H1 (cell line): Measurements from ENCODE around the gene MLPH. TPM values are rescaled to one million over a fixed set of nuclear protein-coding genes. Genes with fewer than 3 reads are reported as not detected.

Experiments used
- CTCF ChIA-PET: fragments of 300-600 bp; sonication (Branson Sonifier 250); formaldehyde crosslinking; loops from one replicate; lab custom pipeline; 2021; ENCODE audit not compliant: partially characterized antibody; lab: Charles Lee
- POLR2A ChIA-PET: fragments of 300-600 bp; sonication (Branson Sonifier 250); formaldehyde crosslinking; loops from one replicate; lab custom pipeline; 2021; ENCODE audit warnings: inconsistent platforms; ENCODE audit not compliant: partially characterized antibody; lab: Charles Lee
- DNase-seq, 2 experiments: peaks; one replicate each; pipeline versions ENCODE4 v3.0.0 to v3.0.0-alpha.2; 2010 to 2022; ENCODE audit warnings: low spot score in 2 of 2, low read depth in 1 of 2, mixed read lengths in 1 of 2
- FAIRE-seq: peaks from 2 replicates; lab custom pipeline; 2011; peaks lifted over from hg19 to GRCh38; lab: Jason Lieb, UNC
- H2AFZ ChIP-seq: 2 replicates; pipeline ENCODE4 v1.8.1; 2012; ENCODE audit warnings: low read length, inconsistent platforms
- H2AK5ac ChIP-seq: 2 replicates; pipeline ENCODE4 v1.6.1; 2013; ENCODE audit warnings: low read depth, low read length
- H2BK120ac ChIP-seq: replicated peaks from 2 replicates; pipeline ENCODE3; 2013; ENCODE audit warnings: low read depth, low read length, inconsistent platforms
- H2BK12ac ChIP-seq: 2 replicates; pipeline ENCODE4 v1.6.1; 2013; ENCODE audit warnings: low read depth, low read length
- H2BK15ac ChIP-seq: 2 replicates; pipeline ENCODE4 v1.6.1; 2013; ENCODE audit warnings: low read length
- H2BK20ac ChIP-seq: 2 replicates; pipeline ENCODE4 v1.6.1; 2013; ENCODE audit warnings: low read length
- H2BK5ac ChIP-seq: 2 replicates; pipeline ENCODE4 v1.6.1; 2013; ENCODE audit warnings: low read depth, low read length
- H3K14ac ChIP-seq: 2 replicates; pipeline ENCODE4 v1.6.1; 2013; ENCODE audit warnings: inconsistent platforms; ENCODE audit not compliant: insufficient read length
- H3K18ac ChIP-seq: 2 replicates; pipeline ENCODE4 v1.6.1; 2013; ENCODE audit warnings: low read length; ENCODE audit errors: extremely low read depth
- H3K23ac ChIP-seq: 2 replicates; pipeline ENCODE4 v1.6.1; 2013; ENCODE audit warnings: inconsistent platforms; ENCODE audit not compliant: insufficient read length
- H3K23me2 ChIP-seq: 2 replicates; pipeline ENCODE4 v1.6.1; 2013; ENCODE audit warnings: low read depth, low read length
- H3K27ac ChIP-seq: 2 replicates; pipeline ENCODE4 v1.6.1; 2011; ENCODE audit warnings: low read depth, low read length, inconsistent platforms
- H3K27me3 ChIP-seq, 4 experiments: replicated peaks in 1 of 4; 1 replicate in 1 of 4; 2 replicates in 3 of 4; pipeline versions ENCODE4 v1.6.1 to v1.8.1; 2011 to 2013; ENCODE audit warnings: low read length in 3 of 4, mild to moderate bottlenecking in 3 of 4, inconsistent platforms in 2 of 4, mixed read lengths in 2 of 4, moderate library complexity in 1 of 4; ENCODE audit not compliant: control insufficient read depth in 3 of 4, insufficient read depth in 3 of 4; ENCODE audit errors: extremely low read depth in 1 of 4
- H3K36me3 ChIP-seq, 4 experiments: 2 replicates each; pipeline versions ENCODE4 v1.6.1 to v1.8.1; 2011 to 2013; ENCODE audit warnings: mild to moderate bottlenecking in 4 of 4, low read length in 3 of 4, moderate library complexity in 2 of 4, control low read depth in 1 of 4, inconsistent platforms in 1 of 4; ENCODE audit not compliant: insufficient read depth in 4 of 4, control insufficient read depth in 2 of 4
- H3K4ac ChIP-seq: replicated peaks from 2 replicates; pipeline ENCODE3; 2013; ENCODE audit warnings: low read length, low read depth, mixed read lengths, inconsistent platforms; ENCODE audit not compliant: insufficient read length
- H3K4me1 ChIP-seq, 4 experiments: replicated peaks in 1 of 4; 1 replicate in 1 of 4; 2 replicates in 3 of 4; pipeline versions ENCODE4 v1.6.1 to v1.8.1; 2011 to 2013; ENCODE audit warnings: low read length in 3 of 4, inconsistent platforms in 2 of 4, mixed read lengths in 1 of 4; ENCODE audit not compliant: insufficient read depth in 4 of 4, control insufficient read depth in 3 of 4
- H3K4me2 ChIP-seq, 2 experiments: 2 replicates each; pipeline versions ENCODE4 v1.6.1 to v1.8.1; 2011 to 2013; ENCODE audit warnings: low read depth in 2 of 2, low read length in 2 of 2, control low read depth in 1 of 2, inconsistent platforms in 1 of 2, mild to moderate bottlenecking in 1 of 2; ENCODE audit not compliant: insufficient read depth in 1 of 2
- H3K4me3 ChIP-seq, 4 experiments: fragments of 200-600, 300-600 bp in 1 of 4; sonication (generic), shearing (Covaris generic), sonication (Bioruptor Twin) in 1 of 4; 2 replicates each; pipeline versions ENCODE4 v1.5.1 to v1.8.1; 2011 to 2016; ENCODE audit warnings: low read length in 4 of 4, low read depth in 3 of 4, control low read depth in 2 of 4, inconsistent platforms in 2 of 4, mild to moderate bottlenecking in 2 of 4, mixed read lengths in 1 of 4, moderate library complexity in 1 of 4; ENCODE audit not compliant: insufficient read depth in 2 of 4; ENCODE audit errors: extremely low read depth in 1 of 4
- H3K56ac ChIP-seq: replicated peaks from 2 replicates; pipeline ENCODE3; 2013; ENCODE audit warnings: low read depth, mild to moderate bottlenecking, mixed read lengths, low read length, inconsistent platforms; ENCODE audit not compliant: insufficient read length
- H3K79me1 ChIP-seq: 2 replicates; pipeline ENCODE4 v1.6.1; 2013; ENCODE audit warnings: low read depth, low read length, control low read depth
- H3K79me2 ChIP-seq, 2 experiments: 2 replicates each; pipeline versions ENCODE4 v1.6.1 to v1.8.1; 2012 to 2013; ENCODE audit warnings: low read length in 2 of 2, mild to moderate bottlenecking in 2 of 2, inconsistent platforms in 1 of 2; ENCODE audit not compliant: insufficient read depth in 2 of 2, control insufficient read depth in 1 of 2
- H3K9ac ChIP-seq, 4 experiments: replicated peaks in 1 of 4; 1 replicate in 1 of 4; 2 replicates in 3 of 4; pipeline versions ENCODE4 v1.6.1 to v1.8.1; 2011 to 2013; ENCODE audit warnings: low read depth in 3 of 4, low read length in 3 of 4, control low read depth in 2 of 4, mild to moderate bottlenecking in 2 of 4, moderate library complexity in 2 of 4, inconsistent platforms in 1 of 4; ENCODE audit errors: extremely low read depth in 1 of 4
- H3K9me3 ChIP-seq, 2 experiments: 2 replicates each; pipeline versions ENCODE4 v1.6.1 to v1.8.1; 2012 to 2013; ENCODE audit warnings: mild to moderate bottlenecking in 2 of 2, moderate library complexity in 2 of 2, control low read depth in 1 of 2, inconsistent platforms in 1 of 2, low read depth in 1 of 2, low read length in 1 of 2, mixed read lengths in 1 of 2; ENCODE audit not compliant: insufficient read depth in 2 of 2
- H4K20me1 ChIP-seq, 2 experiments: replicated peaks in 1 of 2; 2 replicates each; pipeline versions ENCODE3 to v1.8.1; 2011 to 2013; ENCODE audit warnings: inconsistent platforms in 2 of 2, low read length in 2 of 2, mild to moderate bottlenecking in 1 of 2; ENCODE audit not compliant: insufficient read depth in 2 of 2, control insufficient read depth in 1 of 2
- H4K5ac ChIP-seq: 2 replicates; pipeline ENCODE4 v1.6.1; 2013; ENCODE audit warnings: low read length, low read depth, mixed read lengths, inconsistent platforms; ENCODE audit not compliant: insufficient read length
- H4K8ac ChIP-seq: 2 replicates; pipeline ENCODE4 v1.8.0; 2013; ENCODE audit warnings: mild to moderate bottlenecking, moderate library complexity, low read length, inconsistent platforms; ENCODE audit not compliant: insufficient read depth; ENCODE audit errors: extremely low read depth
- H4K91ac ChIP-seq: replicated peaks from 2 replicates; pipeline ENCODE3; 2013; ENCODE audit warnings: low read length, mixed read lengths, inconsistent platforms; ENCODE audit not compliant: insufficient read length
- BACH1 ChIP-seq: IDR thresholded peaks from 2 replicates; pipeline ENCODE4 v1.6.1; 2012; ENCODE audit warnings: low read length, improper control_type of control experiment
- KDM1A ChIP-seq: fragments of 200-600, 300-600 bp; sonication (generic); IDR thresholded peaks from 2 replicates; pipeline ENCODE4 v1.7.1; 2016; ENCODE audit warnings: mild to moderate bottlenecking, low read length, borderline replicate concordance
- WGBS, 2 experiments: shearing (Covaris generic) in 1 of 2; methylation state at CpG; one replicate each; pipeline versions ENCODE4 v1.1.6 to v1.1.7; 2013 to 2015; ENCODE audit warnings: low lambda C conversion rate in 2 of 2, mixed read lengths in 2 of 2, inconsistent platforms in 1 of 2, low coverage in 1 of 2, missing lambda C conversion rate in 1 of 2; ENCODE audit not compliant: insufficient replicate concordance in 2 of 2, insufficient coverage in 1 of 2, insufficient read length in 1 of 2; ENCODE audit errors: extremely low coverage in 1 of 2, missing lambda C conversion rate in 1 of 2; 5-methylcytosine and 5-hydroxymethylcytosine counted together
- polyA plus RNA-seq, 7 experiments: library from polyadenylated mRNA; depleted of rRNA in 3 of 7; stranded (reverse) in 5 of 7; unstranded in 2 of 7; fragments of >200 nt in 5 of 7; fragments of 200-250 nt in 2 of 7; gene quantifications; 1 replicate in 5 of 7; 2 replicates in 1 of 7; 4 replicates in 1 of 7; pipeline versions ENCODE4 v1.2.1 to v1.2.3, GENCODE V29; 2011 to 2013; ENCODE audit warnings: missing spikeins in 2 of 7, mixed read lengths in 2 of 7
- total RNA-seq: library from RNA; stranded (reverse); fragmentation: NEBNext Ultra II Directional; extraction: Animal tissue kit (Norgen Biotek cat#: 25700); gene quantifications from 2 replicates; pipeline ENCODE4 v1.2.1, GENCODE V29; 2021

MLPH gene
- total and polyA plus RNA-seq, 2 of the 8 experiments (the other 6 are each of a cell fraction or from before 2014, with no cell fraction given), result 12.7 to 17.0 TPM

DNA sequence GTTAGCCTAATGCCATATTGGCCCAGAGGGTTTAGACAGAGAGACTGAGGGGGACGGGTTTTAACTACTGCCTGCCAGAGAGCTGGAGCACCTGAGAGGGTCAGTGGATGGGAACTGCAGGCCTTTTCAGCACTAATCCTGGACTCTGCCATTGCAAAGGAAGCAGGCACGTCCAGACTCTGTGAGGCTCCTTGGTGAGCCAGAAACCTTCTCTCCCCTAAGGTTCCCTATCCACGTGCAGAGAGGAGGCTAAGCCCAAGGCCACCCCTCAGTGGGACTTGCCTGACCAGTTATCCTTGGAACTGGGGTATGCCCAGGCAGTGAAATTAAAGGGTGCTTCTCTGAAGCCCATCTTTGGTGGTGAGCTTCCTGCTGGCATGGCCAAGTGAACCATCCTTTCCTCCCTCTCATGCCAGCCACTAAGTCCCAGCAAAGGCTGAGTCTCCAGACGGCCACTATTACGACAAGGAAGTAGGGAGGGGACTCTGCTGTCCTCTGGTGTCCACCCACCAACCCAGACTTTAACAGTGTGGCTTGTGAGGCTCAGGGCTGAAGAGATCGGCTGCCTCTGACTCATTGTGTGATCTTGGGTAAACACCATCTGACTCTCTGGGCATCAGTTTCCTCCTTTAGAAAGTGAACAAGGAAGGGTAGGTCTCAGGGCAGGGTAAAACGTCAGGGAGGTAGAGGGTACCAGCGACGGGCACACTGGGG lies 3.9 kb upstream of the MLPH start:
- Histone ChIP-seq H4K20me1 (no peaks in the 10 kb centered on the region), H3K36me3 (no peaks in the 10 kb centered on the region), H3K23ac (no peak overlapping the region), H4K91ac (no peak overlapping the region), H3K4me3 (no peak overlapping the region), H3K27me3 (peaks cover 6 to 33% (median 24%) of the 10 kb centered on the region in 4 experiments; a peak in 6 of 7 replicates), H3K79me1 (no peaks in the 10 kb centered on the region), H3K4me2 (no peak overlapping the region), H3K23me2 (peaks cover 12% of the 10 kb centered on the region; the same call in 1 of the 2 replicates), H2BK15ac (0 out of 2 replicates have a peak overlapping the region, but pooled peaks have one; percentile 32), H2BK5ac (no peak overlapping the region), H3K9me3 (no peaks in the 10 kb centered on the region), H3K4ac (no peak overlapping the region), H3K56ac (no peak overlapping the region), H2BK20ac (peak overlapping the region; percentile 50; the same call in 1 of the 2 replicates), H3K18ac (no peak overlapping the region), H4K8ac (no peak overlapping the region), H2BK120ac (no peak overlapping the region), H3K27ac (no peak overlapping the region), H3K14ac (no peak overlapping the region), H4K5ac (no peak overlapping the region), H2BK12ac (no peak overlapping the region), H3K4me1 (peaks cover 0 to 14% (median 8%) of the 10 kb centered on the region in 4 experiments; a peak in 6 of 7 replicates), H3K79me2 (no peaks in the 10 kb centered on the region), H3K9ac (no peak overlapping the region), H2AK5ac (no peak overlapping the region), H2AFZ (0 out of 2 replicates have a peak overlapping the region, but pooled peaks have one; percentile 3)
- ChIA-PET POLR2A (interaction anchor here (1.1 kb wide), 1 partner anchor 12 kb away, joined by 3 read pairs; no protein-coding TSS in a partner anchor), CTCF (interaction anchor here (0.6 to 7.3 kb wide), 11 partner anchors 8 to 674 kb away, joined by 3 to 48 read pairs (median 4); no protein-coding TSS in a partner anchor)
- TF ChIP-seq KDM1A, result no peak
- TF ChIP-seq BACH1, result no peak
- 89% methylated on average over 9 of the region's 9 CpGs; no CpG with 5 or more reads in 1 of the 2 experiments for WGBS, 2 experiments
- FAIRE-seq (no peak), DNase-seq (no peak)
